Loucy (cell line): ENCODE data around the gene FLNA.

Experiments used
- EZH2phosphoT487 ChIP-seq: fragments of 200-600 bp; IDR thresholded peaks from 2 replicates; pipeline ENCODE4 v1.6.1; 2018; ENCODE audit warnings: antibody characterized with exemption, mild to moderate bottlenecking, moderate library complexity, borderline replicate concordance
- TF ChIP-seq, protein P1 (sequence below): fragments of 200-600 bp; sonication (generic); conservative IDR thresholded peaks from 2 replicates; pipeline ENCODE4 v1.5.1; 2014; ENCODE audit warnings: mild to moderate bottlenecking, antibody characterized with exemption, low read length

GRCh38 chrX:154420402-154420756, 45.9 kb upstream of the FLNA start:
- TF ChIP-seq, protein P1, sequence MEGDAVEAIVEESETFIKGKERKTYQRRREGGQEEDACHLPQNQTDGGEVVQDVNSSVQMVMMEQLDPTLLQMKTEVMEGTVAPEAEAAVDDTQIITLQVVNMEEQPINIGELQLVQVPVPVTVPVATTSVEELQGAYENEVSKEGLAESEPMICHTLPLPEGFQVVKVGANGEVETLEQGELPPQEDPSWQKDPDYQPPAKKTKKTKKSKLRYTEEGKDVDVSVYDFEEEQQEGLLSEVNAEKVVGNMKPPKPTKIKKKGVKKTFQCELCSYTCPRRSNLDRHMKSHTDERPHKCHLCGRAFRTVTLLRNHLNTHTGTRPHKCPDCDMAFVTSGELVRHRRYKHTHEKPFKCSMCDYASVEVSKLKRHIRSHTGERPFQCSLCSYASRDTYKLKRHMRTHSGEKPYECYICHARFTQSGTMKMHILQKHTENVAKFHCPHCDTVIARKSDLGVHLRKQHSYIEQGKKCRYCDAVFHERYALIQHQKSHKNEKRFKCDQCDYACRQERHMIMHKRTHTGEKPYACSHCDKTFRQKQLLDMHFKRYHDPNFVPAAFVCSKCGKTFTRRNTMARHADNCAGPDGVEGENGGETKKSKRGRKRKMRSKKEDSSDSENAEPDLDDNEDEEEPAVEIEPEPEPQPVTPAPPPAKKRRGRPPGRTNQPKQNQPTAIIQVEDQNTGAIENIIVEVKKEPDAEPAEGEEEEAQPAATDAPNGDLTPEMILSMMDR: no peak
- TF ChIP-seq EZH2phosphoT487: no peak
